Cardiac septum (tissue), 1 donor: ENCODE results near the gene PDZK1. TPM values are rescaled to one million over a fixed set of nuclear protein-coding genes. Genes with fewer than 3 reads are reported as not detected.
A peak's percentile ranks its signal among the peaks of the same experiment; 100 is the strongest.
"Not testable (repeated sequence)": the region's sequence is repeated elsewhere in the genome, so short reads cannot be mapped to it uniquely, and the experiment has no call there.

Source experiments
- DNase-seq: peaks from one replicate; pipeline ENCODE4 v3.0.0-alpha.2; 2020; ENCODE audit warnings: low spot score
- intact Hi-C: fragments of 100-400 bp; cut with DNase I; formaldehyde crosslinking; loops from one replicate; pipeline ENCODE4 v1.14.0; 2022
- long read RNA-seq: library from polyadenylated mRNA; unstranded; transcript quantifications from one replicate; pipeline ENCODE4 v2.0.0, GENCODE V29; 2021
- total RNA-seq: library from RNA; stranded (reverse); fragmentation: NEBNext Ultra II Directional; extraction: Animal tissue kit (Norgen Biotek cat#: 25700); gene quantifications from one replicate; pipeline ENCODE4 v1.2.1, GENCODE V29; 2021
- donor health status: DM: no; HTN: no; CAD: no.

PDZK1 gene
- total RNA-seq: 0.48 TPM
- long read RNA-seq, partial matches to known transcripts: 0 of 1 reads
- long read RNA-seq, other reads (novel, unspliced or antisense): 1 of 1 reads

DNA sequence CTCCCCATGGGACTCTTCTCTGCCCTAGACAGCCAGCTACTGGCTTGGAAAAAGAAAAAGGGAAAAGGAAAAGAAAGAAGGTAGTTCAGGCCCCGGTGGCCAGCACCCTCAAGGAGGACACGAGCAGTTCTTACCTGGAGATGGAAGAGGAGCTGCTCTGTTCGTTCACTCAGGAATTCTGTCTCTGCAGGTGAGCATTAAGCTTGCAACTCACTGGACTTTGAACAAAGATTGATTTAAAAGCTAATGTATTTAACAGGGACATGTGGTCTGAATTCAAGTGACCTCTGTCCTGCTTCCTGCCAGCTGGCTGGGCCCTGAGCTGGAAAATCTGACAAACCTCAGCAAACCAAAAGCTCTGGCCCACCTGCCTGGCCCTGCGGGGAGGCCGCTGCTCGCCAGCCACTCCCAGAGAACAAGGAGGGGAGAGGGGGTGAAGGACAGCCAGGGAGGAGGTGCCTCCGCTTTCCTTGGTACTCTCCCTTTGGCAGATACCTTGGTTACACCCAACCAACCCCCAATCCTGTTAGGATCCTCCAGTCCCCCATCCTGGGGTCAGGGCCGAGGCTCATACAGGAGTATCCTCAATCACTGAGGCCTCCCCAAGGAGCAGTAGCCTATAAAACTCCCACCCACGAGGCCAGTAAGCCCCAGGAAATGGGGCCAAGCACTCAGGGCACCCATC is at the start of gene PDZK1:
PDZK1 (minus strand) TSS at position 186 of the 685 bp plus-strand sequence. CDS start 19,347 bp downstream, outside the sequence.
- DNase-seq: no peak
- intact Hi-C loops: no loop called here

DNA sequence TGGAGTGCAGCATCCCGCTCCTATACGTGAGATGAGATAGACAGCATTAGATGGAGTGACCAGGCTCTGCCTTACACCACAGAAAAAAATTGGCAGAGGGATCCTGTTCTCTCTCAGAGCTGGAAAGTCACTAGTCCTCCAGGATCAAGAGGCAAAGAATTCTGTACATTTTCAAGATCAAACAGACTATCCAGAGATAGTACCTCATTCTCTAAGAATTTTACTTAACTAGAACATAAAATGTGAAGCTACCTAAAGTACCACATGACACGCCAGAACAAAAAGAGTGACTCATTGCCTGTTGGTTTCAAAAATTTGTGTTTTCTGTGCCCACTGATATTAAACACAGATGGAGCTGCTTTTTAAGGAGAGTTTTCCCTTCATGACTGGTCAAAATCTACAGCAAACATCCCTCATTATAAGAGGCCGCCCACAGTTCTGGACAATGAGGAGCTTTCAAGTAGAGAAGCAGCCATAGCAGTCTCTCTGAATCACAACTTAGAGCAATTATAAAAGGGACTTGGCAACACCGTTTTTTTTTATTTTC is 44.4 kb upstream of the PDZK1 start:
- DNase-seq: no peak
- intact Hi-C loops: no loop called here

DNA sequence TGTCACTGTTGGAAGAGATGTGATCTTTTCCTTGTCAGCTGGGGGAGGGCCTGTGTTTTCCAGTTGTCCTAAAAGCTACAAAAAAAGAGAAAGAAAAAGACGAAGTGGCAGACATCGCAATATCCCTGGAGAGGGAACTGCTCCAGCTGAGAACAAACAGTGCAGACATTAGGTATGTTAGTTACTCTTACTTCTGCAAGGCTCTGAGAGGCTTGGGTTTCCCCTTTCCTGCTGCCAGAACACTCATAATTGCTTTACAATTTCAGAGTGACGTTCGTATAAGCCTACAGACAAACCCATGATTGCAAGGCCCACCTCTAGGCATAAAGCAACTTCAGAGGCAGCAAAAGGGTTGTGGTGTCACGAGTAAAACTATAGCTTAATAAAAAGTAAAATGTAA is 43.3 kb upstream of the PDZK1 start:
- no peak for DNase-seq
- intact Hi-C loops: no loop called here

DNA sequence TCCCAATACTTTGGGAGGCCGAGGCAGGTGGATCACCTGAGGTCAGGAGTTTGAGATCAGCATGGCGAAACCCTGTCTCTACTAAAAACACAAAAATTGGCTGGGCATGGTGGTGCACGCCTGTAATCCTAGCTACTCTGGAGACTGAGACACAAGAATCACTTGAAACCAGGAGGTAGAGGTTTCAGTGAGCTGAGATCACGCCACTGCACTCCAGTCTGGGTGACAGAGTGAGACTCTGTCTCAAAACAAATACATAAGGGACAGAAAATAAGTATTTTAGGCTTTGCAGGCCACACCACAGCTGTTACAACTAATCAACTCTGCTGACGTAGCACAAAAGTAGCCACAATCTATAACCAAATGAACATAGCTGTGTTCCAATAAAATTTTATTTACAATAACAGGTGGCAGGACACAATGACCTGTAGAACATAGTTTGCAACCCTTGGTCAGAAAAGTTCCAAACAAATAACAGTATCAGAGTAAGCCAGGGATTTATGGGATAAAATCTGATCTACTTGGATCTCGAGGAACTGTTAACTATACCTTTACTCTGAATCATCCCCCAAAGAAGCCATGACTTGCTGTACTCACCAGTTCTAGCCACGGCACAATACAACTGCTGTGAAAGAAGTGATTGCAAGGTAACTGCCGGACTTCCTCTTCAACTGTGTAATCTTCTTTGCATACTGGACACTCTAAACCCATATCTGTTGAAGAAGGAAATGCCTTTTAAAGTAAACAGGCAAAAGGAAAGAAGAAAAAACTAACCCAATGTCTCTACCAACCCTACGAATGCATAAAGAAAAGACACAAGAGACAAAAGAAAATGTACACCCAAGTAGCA is 40.5 kb upstream of the PDZK1 start:
- no peak for DNase-seq
- intact Hi-C loops: no loop called here

DNA sequence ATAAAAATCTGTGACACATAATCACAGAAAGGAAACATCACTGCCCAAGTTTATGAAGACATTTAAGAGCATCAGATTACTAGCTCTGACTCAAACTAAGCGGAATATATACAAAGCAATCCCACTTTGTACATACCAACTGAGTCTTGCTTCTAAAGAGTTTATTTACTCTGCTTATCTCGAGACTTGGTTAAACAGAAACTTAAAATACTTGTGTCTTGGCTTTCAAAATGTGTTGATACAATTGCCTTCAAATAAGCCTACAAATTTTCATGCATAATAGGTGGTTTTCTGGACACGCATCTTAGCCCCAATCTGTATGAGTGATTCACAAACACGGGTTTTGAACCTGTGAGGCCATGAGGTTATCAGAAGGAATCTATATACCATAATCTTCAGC is 33.1 kb upstream of the PDZK1 start:
- intact Hi-C loops: no loop called here

DNA sequence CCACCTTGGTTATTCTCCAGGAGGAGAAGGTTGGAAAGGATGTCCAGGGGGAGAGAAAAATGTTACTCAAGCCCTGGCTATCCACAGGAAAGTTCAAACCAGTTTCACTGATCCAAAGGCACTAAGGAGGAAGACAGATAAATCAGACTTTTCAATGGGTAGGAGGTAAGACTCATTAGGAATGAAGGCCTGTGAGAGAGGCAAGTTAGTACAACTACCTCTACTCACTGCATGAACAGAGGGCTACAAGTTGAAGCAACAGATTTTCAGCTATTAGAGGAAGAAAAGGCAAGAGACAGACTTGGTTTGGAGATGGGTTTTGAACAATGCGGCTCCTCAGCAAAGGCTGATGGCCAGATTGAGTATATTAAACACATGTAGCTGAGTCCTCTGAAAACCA is 29.0 kb upstream of the PDZK1 start:
- intact Hi-C loops: no loop called here
- DNase-seq: no peak

More for the DNA sequence above, 33.1 kb upstream of the PDZK1 start:
- no peak for DNase-seq

DNA sequence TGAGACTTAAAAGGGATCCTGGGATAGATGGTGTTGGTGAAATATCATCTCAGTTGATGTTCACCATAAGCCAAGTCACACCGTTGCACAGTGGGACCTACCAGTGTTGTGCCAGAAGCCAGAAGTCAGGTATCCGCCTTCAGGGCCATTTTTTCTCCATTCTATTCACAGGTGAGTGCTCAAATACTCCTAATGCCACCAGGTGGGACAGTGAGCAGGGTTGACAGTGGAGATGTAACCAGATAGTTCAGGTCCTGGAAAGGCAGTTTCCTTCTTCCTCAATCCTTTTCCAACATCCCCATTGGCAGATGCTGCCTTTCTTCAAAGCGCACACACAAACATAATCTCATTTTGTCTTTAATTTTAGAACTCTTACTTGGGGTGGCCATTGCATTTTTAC is 23.7 kb upstream of the PDZK1 start:
- DNase-seq: no peak
- intact Hi-C loops: no loop called here

DNA sequence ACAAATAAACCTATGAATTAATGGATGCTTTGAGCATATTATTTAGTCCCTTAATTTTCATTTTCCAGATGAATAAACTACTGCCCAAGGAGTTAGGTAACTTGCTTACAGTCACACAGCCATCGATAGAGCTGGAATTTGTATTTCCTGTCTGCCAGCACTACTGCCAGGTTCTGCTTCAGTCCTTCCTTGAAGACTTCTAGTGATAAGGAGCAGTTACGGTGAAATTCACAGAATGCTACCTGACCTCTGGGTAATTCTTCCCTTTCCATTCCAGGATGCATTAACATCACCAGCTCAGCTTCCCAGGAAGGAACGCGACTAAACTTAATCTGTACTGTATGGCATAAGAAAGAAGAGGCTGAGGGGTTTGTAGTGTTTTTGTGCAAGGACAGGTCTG is 23.3 kb upstream of the PDZK1 start:
- intact Hi-C loops: no loop called here
- DNase-seq: no peak

DNA sequence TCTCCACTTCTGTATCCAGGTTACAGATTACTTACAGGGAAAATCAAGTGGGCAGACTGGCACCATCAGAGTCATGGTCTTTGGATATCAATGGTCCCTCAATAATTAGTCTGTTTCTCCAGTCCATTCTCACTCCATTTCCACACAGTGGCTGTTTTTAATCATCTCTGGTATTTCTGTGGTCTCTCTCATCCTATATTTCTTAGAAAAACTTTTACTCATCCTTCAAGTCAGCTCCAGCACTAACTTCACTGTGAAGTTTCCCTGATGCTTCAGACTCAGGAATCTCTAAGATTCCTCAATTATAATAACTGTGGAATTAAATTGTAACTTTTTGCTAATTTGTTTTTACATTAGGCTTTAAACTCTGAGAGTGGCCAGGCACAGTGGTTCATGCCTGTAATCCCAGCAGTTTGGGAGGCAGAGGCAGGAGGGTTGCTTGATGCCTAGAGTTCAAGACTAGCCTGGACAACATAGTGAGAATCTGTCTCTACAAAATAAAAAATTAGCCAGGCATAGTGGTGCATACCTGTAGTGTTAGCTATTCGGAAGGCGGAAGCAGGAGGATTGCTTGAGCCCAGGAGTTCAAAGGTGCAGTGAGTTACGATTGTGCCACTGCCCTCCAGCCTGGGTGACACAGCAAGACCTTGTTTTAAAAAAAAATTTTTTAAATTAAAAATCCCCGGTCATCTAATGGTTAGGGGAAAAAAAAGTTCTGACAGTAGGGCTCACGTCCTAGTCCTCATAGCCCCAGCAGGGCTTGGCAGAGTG is 22.7 kb upstream of the PDZK1 start:
- DNase-seq: no peak
- intact Hi-C loops: no loop called here

DNA sequence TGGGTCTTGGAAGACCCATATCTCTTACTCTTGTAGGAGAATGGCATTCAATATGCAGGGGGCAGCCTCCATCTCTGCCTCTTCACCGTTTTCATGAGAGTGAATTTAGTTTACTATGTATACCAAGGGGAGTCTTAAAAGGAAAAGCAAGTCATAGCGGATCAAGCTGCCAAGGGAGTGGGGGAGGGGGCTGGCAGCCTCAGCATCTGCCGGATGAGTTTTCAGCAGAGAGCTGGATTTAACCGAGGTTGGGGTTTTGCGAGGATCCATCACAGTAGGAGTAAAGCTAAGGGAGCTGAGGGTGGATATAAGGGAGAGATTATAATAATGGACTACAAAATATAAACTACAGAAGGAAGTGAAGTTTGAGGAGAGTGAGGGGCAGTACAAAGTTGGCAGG is 22.0 kb upstream of the PDZK1 start:
- intact Hi-C loops: no loop called here
- no peak for DNase-seq

DNA sequence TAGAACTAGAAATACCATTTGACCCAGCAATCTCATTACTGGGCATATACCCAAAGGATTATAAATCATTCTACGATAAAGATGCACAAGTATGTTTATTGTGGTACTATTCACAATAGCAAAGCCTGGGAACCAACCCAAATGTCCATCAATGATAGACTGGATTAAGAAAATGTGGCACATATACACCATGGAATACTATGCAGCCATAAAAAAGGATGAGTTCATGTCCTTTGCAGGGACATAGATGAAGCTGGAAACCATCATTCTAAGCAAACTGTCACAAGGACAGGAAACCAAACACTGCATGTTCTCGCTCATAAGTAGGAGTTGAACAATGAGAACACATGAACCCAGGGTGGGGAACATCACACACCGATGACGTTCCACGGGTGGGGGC is 19.0 kb upstream of the PDZK1 start:
- intact Hi-C loops, DNase-seq: not testable (repeated sequence)

DNA sequence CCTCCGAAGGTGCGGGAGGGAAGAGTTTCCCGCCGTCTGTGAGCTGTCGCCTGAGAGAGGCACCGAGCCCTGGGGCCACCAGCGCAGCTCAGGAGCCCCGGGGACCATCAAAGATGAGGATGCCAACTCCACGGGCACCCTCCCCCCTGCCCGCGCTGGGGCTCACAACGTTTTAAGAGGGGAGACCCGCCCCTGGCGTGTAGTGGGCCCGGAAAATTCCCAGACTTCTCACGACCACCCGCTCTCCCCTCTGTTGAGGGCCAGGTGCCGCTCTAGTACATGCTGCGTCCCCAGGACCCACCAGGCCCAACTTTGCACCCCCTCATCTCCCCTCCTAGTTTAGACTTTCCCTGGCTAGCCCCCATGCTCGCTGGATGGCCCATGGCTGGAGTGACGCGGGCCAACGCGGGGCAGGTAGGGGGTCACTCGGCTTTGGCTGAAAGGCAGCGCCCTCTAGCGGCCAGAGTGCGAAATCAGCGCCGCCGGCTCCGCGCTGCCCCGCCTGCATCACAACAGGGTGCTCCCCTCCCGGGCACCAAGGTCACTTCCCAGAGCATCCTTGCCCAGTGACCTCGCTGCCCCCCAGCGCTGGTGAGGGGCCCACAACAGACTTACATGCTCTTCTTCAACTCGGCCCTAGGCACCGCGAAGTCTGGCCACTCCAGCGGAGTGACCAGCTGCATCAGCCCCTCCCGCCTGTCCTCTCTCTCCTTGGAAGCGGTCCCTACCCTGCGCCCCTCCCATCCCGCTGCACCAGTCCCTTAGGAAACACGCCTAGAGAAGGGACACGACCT is 13.9 kb upstream of the PDZK1 start:
- intact Hi-C loops: no loop called here
- DNase-seq: peak; percentile 88

DNA sequence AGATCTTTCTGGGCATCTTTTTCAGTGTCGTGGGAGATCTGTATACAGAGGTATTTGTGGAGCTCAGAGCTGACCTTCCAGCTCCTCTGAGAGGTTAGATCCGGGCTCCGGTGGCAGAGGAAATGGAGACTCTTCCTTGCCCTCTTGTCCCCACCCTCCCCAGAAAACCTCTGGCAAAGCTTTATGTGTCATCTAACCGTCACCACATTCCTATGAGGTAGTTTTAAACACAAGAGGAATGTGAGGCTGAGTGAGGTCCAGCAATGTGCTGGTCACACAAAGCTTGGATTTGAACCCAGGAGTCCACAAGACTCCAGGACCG is 13.3 kb upstream of the PDZK1 start:
- intact Hi-C loops: no loop called here
- DNase-seq: no peak

DNA sequence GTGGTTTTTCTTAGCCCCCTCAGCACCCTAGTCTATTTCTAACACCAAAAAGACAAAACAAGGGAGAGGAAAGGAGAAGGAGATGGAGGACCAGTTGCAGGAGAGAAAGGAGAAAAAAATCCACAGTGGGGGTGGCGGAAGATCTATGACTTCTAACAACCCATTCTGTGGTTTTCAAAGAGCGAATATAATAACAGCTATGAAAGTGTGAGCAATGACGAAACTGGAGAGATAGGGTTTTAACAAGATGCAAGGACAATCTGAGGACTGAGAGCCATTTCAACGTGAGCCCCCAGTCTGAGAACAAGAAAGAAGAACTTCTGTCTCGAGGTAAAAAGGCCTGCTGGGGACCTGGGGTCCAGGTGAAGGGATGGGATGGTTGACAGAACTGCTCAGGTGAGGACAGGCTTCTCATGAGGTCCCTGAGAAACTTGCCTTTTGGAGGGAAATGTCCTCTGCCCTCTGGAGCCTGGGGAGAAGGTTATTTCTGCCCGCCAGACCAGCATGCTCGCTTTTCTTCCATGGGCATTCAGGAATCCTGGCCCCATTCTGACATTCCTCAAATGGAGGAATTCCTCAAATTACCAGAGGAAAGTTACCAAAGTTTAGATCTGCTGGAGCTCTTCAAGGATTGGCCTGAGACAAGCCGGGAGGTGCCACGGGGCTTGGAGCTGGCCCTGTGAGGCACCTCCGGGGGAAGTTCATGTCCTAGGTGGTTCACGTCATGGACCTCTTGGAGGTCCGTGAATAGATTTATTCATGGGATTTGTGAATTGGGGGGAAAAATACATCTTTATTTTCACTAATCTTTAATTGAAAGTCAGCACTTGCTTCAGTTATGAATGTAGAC is 12.3 kb upstream of the PDZK1 start, which contains the start of gene CD160:
CD160 (plus strand) TSS at position 270 of the 850 bp plus-strand sequence. CDS start 8,829 bp downstream, outside the sequence.
- no peak for DNase-seq
- intact Hi-C loops: no loop called here

DNA sequence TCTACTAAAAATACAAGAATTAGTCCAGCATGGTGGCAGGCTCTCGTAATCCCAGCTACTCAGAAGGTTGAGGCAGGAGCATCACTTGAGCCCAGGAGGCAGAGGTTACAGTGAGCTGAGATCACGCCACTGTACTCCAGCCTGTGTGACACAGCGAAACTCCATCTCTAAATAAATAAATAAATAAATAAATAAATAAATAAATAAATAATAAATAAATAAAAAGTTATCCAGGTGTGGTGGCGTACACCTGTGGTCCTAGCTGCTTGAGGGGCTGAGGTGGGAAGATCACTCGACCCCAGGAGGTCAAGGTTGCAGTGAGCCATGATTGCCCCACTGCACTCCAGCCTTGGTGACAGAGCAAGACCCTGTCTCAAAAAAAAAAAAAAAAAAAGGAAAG is 11.3 kb upstream of the PDZK1 start:
- DNase-seq, intact Hi-C loops: not testable (repeated sequence)

DNA sequence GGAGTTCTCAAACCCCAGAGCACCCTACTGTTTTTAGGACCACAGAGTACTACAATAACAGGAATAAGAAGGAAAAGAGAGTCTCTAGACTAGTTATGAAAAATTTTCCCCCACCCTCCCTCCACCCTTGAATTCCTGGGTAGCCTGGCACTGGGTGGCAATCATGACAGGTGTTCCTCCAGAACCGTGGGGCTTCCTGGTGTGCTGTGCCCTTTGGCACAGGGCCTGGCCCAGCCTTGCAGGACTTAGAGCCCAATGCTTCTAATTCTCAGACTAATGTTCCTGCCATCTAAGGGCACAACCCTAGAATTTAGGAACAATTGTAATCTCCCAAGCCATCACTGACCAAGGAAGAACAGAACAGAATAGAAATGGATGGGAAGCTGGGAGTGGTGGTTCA is 10.7 kb upstream of the PDZK1 start:
- intact Hi-C loops: no loop called here
- no peak for DNase-seq

DNA sequence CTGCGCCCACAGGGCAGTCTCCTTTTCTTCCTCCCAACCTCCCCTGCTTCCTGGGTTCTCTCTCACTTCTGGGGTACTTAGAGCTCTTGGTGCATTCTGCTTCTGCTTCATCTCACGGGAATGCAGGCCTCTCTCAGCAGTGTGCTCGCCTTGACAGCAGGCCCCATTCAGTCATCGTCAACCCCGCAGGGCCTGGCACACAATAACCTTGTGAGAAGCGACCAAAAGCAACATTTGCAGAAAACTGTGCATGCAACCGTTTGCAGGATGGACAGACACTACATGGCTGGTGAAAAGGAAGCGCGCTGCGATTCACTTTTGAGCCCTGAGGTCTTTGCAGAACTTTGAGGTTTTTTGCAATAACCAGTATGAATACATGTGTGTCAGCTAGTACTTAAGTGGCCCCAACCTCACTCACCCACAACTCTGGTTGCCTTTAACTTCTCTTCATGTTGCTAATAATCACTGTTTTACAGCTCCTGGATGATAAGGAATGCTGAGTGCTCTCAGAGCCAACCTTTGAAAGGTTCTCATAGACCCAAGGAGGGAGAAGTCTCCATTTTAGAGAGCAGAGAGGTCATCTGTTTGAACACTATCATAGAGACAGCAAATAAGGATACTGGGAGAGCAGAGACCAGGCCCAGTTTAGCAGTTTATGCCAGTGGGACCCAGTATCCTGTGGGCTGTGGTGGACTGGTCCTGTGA is 9.6 kb upstream of the PDZK1 start:
- DNase-seq: no peak
- intact Hi-C loops: no loop called here
